Nephron (organoid): ENCODE measurements around the gene FAM20B.

ENCODE experiments used
- H3K27ac Mint-ChIP-seq, 3 experiments: 2 replicates each; pipeline ENCODE4 v1.8.0; 2020; ENCODE audit warnings: mixed read lengths in 3 of 3, mild to moderate bottlenecking in 2 of 3, moderate library complexity in 1 of 3
- H3K27me3 Mint-ChIP-seq: 2 replicates; pipeline ENCODE4 v1.8.0; 2021; ENCODE audit warnings: low read depth, mild to moderate bottlenecking, moderate library complexity, mixed read lengths
- H3K36me3 Mint-ChIP-seq: 2 replicates; pipeline ENCODE4 v1.8.0; 2020; ENCODE audit warnings: low read depth, mixed read lengths
- H3K4me1 Mint-ChIP-seq: 2 replicates; pipeline ENCODE4 v1.8.0; 2020; ENCODE audit warnings: mixed read lengths
- H3K4me3 Mint-ChIP-seq, 3 experiments: 2 replicates each; pipeline ENCODE4 v1.8.0; 2020; ENCODE audit warnings: mild to moderate bottlenecking in 3 of 3, mixed read lengths in 3 of 3, moderate library complexity in 2 of 3
- H3K9me3 Mint-ChIP-seq: 2 replicates; pipeline ENCODE4 v1.8.0; 2020; ENCODE audit warnings: mixed read lengths
- CTCF ChIP-seq, 3 experiments: fragments of 200-600 bp; sonication (generic); IDR thresholded peaks; one replicate each; pipeline ENCODE4 v1.5.0; 2021; ENCODE audit warnings: antibody characterized with exemption in 3 of 3; ENCODE audit not compliant: unreplicated experiment in 3 of 3

FAM20B gene

GRCh38 chr1:179052776-179053175 lies 27.1 kb downstream of the FAM20B start:
- no peaks in the 10 kb centered on the region for H3K27me3 Mint-ChIP-seq
- no peak overlapping the region for H3K4me3 Mint-ChIP-seq
- TF ChIP-seq CTCF (IDR thresholded peaks at IDR 0.05; ENCODE audit: unreplicated experiment in 3 of 3), result no peak
- no peak overlapping the region for H3K27ac Mint-ChIP-seq
- H3K4me1 Mint-ChIP-seq, result no peaks in the 10 kb centered on the region
- H3K36me3 Mint-ChIP-seq, result peaks cover 37% of the 10 kb centered on the region
- H3K9me3 Mint-ChIP-seq, result peaks cover 6% of the 10 kb centered on the region

- H3K9me3 Mint-ChIP-seq, result peaks cover 6% of the 10 kb centered on the region
- no peaks in the 10 kb centered on the region for H3K27me3 Mint-ChIP-seq
Measured at GRCh38 chr1:179053486-179053885, 27.8 kb downstream of the FAM20B start.

GRCh38 chr1:179055937-179056336 lies 30.2 kb downstream of the FAM20B start:
- H3K9me3 Mint-ChIP-seq, result peaks cover 6% of the 10 kb centered on the region
- H3K27ac Mint-ChIP-seq, result no peak overlapping the region
- no peak for TF ChIP-seq CTCF (IDR thresholded peaks at IDR 0.05; ENCODE audit: unreplicated experiment in 3 of 3)
- H3K4me3 Mint-ChIP-seq, result no peak overlapping the region
- no peaks in the 10 kb centered on the region for H3K27me3 Mint-ChIP-seq
- H3K4me1 Mint-ChIP-seq, result peaks cover 10% of the 10 kb centered on the region
- peaks cover 49% of the 10 kb centered on the region for H3K36me3 Mint-ChIP-seq

More at GRCh38 chr1:179053486-179053885, 27.8 kb downstream of the FAM20B start:
- no peak for TF ChIP-seq CTCF (IDR thresholded peaks at IDR 0.05; ENCODE audit: unreplicated experiment in 3 of 3)
- H3K27ac Mint-ChIP-seq, result no peak overlapping the region
- peaks cover 41% of the 10 kb centered on the region for H3K36me3 Mint-ChIP-seq
- no peak overlapping the region for H3K4me3 Mint-ChIP-seq
- peaks cover 4% of the 10 kb centered on the region for H3K4me1 Mint-ChIP-seq

- H3K27me3 Mint-ChIP-seq, result no peaks in the 10 kb centered on the region
- H3K27ac Mint-ChIP-seq, result peak overlapping the region; percentile 41 to 84 (median 54)
- peaks cover 57% of the 10 kb centered on the region for H3K36me3 Mint-ChIP-seq
- peaks cover 10% of the 10 kb centered on the region for H3K4me1 Mint-ChIP-seq
- no peak overlapping the region for H3K4me3 Mint-ChIP-seq
- H3K9me3 Mint-ChIP-seq, result peaks cover 6% of the 10 kb centered on the region
- no peak for TF ChIP-seq CTCF (IDR thresholded peaks at IDR 0.05; ENCODE audit: unreplicated experiment in 3 of 3)
Measured at GRCh38 chr1:179058487-179059483, 33.1 kb downstream of the FAM20B start.

DNA sequence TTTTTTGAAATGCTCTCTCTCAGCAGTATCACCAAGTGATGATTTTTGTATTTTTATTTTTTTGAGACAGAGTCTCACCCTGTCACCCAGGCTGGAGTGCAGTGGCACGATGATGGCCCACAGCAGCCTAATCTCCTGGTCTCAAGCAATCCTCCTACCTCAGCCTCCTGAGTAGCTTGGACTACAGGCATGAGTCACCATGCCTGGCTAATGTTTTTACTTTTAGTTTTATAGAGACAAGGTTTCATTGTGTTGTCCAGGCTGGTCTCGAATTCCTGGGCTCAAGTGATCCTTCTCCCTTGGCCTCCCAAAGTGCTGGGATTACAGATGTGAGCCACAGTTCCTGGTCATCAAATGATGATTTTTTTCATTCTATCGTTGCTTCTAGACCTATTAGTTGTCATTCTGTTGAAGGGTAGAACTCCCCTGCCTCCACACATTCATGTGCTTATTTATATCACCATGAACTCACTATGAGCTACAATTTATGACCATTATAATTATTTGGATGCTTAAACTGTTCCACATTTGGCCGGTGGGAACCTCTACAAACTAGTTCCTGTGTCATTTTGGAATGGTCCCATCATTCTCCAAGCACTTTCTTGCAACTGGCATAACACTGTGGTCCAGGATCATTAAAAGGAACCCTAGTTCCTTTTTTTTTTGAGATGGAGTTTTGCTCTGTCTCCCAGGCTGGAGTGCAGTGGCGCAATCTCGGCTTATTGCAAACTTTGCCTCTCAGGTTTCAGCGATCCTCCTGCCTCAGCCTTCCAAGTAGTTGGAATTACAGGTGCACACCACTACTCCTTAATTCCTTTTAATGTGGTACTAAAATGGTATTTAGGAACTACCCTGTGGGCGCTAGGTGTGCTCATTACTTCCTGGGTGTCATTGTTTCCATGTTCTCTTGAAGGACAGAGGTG lies 35.9 kb downstream of the FAM20B start:
- H3K27me3 Mint-ChIP-seq, result no peaks in the 10 kb centered on the region
- TF ChIP-seq CTCF (IDR thresholded peaks at IDR 0.05; ENCODE audit: unreplicated experiment in 3 of 3), result no peak
- no peak overlapping the region for H3K4me3 Mint-ChIP-seq

More for the DNA sequence above, 35.9 kb downstream of the FAM20B start:
- no peaks in the 10 kb centered on the region for H3K9me3 Mint-ChIP-seq
- no peak overlapping the region for H3K27ac Mint-ChIP-seq
- H3K36me3 Mint-ChIP-seq, result peaks cover 58% of the 10 kb centered on the region
- H3K4me1 Mint-ChIP-seq, result peaks cover 10% of the 10 kb centered on the region
